ENCODE results near the gene SEC24C. TPM values are rescaled to one million over a fixed set of nuclear protein-coding genes. Genes with fewer than 3 reads are reported as not detected.

Gene SEC24C
- total RNA-seq, 4 donors from 2014 or later = 56.2 to 95.2 (median 83.9) TPM

- no peak for DNase-seq
- Histone ChIP-seq H3K4me3 (replicated peaks in 1 of 3) (no peak overlapping the region), H3K27ac (no peak overlapping the region), H3K4me1 (peaks cover 12 to 13% of the 10 kb centered on the region in 2 donors), H3K9me3 (no peaks in the 10 kb centered on the region), H3K36me3 (peaks cover 67 to 74% of the 10 kb centered on the region in 2 donors), H3K27me3 (no peaks in the 10 kb centered on the region)
- intact Hi-C loops (cut with DNase I) = no loop called here
- no peak for TF ChIP-seq CTCF (IDR thresholded peaks at IDR 0.05)
- no peak for TF ChIP-seq POLR2A (IDR thresholded peaks at IDR 0.05)
- WGBS, 2 donors = 74 to 76% methylated on average over 11 of the region's 11 CpGs
Measured at GRCh38 chr10:73768881-73769280, 24.7 kb downstream of the SEC24C start.

- Histone ChIP-seq H3K4me3 (replicated peaks in 1 of 3) (no peak overlapping the region), H3K27me3 (no peaks in the 10 kb centered on the region), H3K36me3 (peaks cover 62 to 69% of the 10 kb centered on the region in 2 donors), H3K4me1 (peaks cover 17 to 18% of the 10 kb centered on the region in 2 donors), H3K27ac (no peak overlapping the region), H3K9me3 (no peaks in the 10 kb centered on the region)
- intact Hi-C loops (cut with DNase I) = no loop called here
- TF ChIP-seq POLR2A (IDR thresholded peaks at IDR 0.05) (no peak), CTCF (IDR thresholded peaks at IDR 0.05) (no peak)
- no peak for DNase-seq
- WGBS, 2 donors = 95 to 100% methylated on average over 5 of the region's 5 CpGs
Measured at GRCh38 chr10:73769396-73769795, 25.2 kb downstream of the SEC24C start.

- peak overlapping the region; percentile 59 to 98 (median 94) for H3K4me3 ChIP-seq (replicated peaks in 1 of 3)
- 5 to 16% methylated on average over 14 to 17 of the region's 17 CpGs for WGBS, 2 donors
Measured at GRCh38 chr10:73771722-73772280, 27.6 kb downstream of the SEC24C start.

GRCh38 chr10:73772281-73773151 lies 28.3 kb downstream of the SEC24C start:
- intact Hi-C loops (cut with DNase I) = no loop called here
- peaks cover 26 to 31% of the 10 kb centered on the region in 2 donors for H3K4me1 ChIP-seq
- no peaks in the 10 kb centered on the region for H3K9me3 ChIP-seq
- DNase-seq = peak; percentile 86 to 90
- 0 to 2% methylated on average over 7 to 21 of the region's 101 CpGs for WGBS, 2 donors
- peak overlapping the region; percentile 59 to 98 (median 94) for H3K4me3 ChIP-seq (replicated peaks in 1 of 3)
- H3K36me3 ChIP-seq = peaks cover 38 to 47% of the 10 kb centered on the region in 2 donors
- TF ChIP-seq CTCF (IDR thresholded peaks at IDR 0.05) (peak in 1 of 6 experiments; percentile 5), POLR2A (IDR thresholded peaks at IDR 0.05) (peak; percentile 60 to 89)
- no peaks in the 10 kb centered on the region for H3K27me3 ChIP-seq
- peak overlapping the region; percentile 80 to 99 (median 89) for H3K27ac ChIP-seq

More at GRCh38 chr10:73771722-73772280, 27.6 kb downstream of the SEC24C start:
- Histone ChIP-seq H3K27me3 (no peaks in the 10 kb centered on the region), H3K27ac (peak overlapping the region; percentile 80 to 99 (median 89)), H3K9me3 (no peaks in the 10 kb centered on the region), H3K4me1 (peaks cover 26 to 31% of the 10 kb centered on the region in 2 donors), H3K36me3 (peaks cover 45 to 54% of the 10 kb centered on the region in 2 donors)
- intact Hi-C loops (cut with DNase I) = no loop called here
- TF ChIP-seq POLR2A (IDR thresholded peaks at IDR 0.05) = no peak
- TF ChIP-seq CTCF (IDR thresholded peaks at IDR 0.05) = no peak
- DNase-seq = peak; percentile 90

Measured in thyroid gland (tissue), 4 donors.